GM18870 (cell line): ENCODE data around the gene RAF1.
A peak's percentile ranks its signal among the peaks of the same experiment; 100 is the strongest.
"Not testable (repeated sequence)": the region's sequence is repeated elsewhere in the genome, so short reads cannot be mapped to it uniquely, and the experiment has no call there.

ENCODE experiments used
- ATAC-seq: cut with Tn5 transposase; IDR thresholded peaks from one replicate; pipeline ENCODE4 v1.9.1; 2021; ENCODE audit warnings: moderate library complexity; ENCODE audit not compliant: unreplicated experiment

RAF1 gene

GRCh38 chr3:12663936-12664908, at the start of gene RAF1:
RAF1 (minus strand) TSS chr3:12664117; CDS start chr3:12618721, 45,396 bp downstream.
- ATAC-seq: peak; percentile 76

- ATAC-seq: no peak
Measured at GRCh38 chr3:12710062-12710461, 46.1 kb upstream of the RAF1 start.

GRCh38 chr3:12709334-12709733, 45.4 kb upstream of the RAF1 start:
- ATAC-seq: no peak

GRCh38 chr3:12708584-12709192, 44.8 kb upstream of the RAF1 start:
- ATAC-seq: no peak

GRCh38 chr3:12707449-12707848, 43.5 kb upstream of the RAF1 start:
- no peak for ATAC-seq

GRCh38 chr3:12706504-12707253, 42.8 kb upstream of the RAF1 start:
- ATAC-seq: peak; percentile 81

GRCh38 chr3:12705981-12706380, 42.1 kb upstream of the RAF1 start:
- no peak for ATAC-seq

GRCh38 chr3:12705374-12705926, 41.5 kb upstream of the RAF1 start:
- ATAC-seq: no peak

- no peak for ATAC-seq
Measured at GRCh38 chr3:12702501-12702900, 38.6 kb upstream of the RAF1 start.

GRCh38 chr3:12701601-12702000, 37.7 kb upstream of the RAF1 start:
- ATAC-seq: not testable (repeated sequence)

- no peak for ATAC-seq
Measured at GRCh38 chr3:12700800-12701199, 36.9 kb upstream of the RAF1 start.

- no peak for ATAC-seq
Measured at GRCh38 chr3:12695916-12696315, 32.0 kb upstream of the RAF1 start.

GRCh38 chr3:12695112-12695511, 31.2 kb upstream of the RAF1 start:
- no peak for ATAC-seq

- no peak for ATAC-seq
Measured at GRCh38 chr3:12692444-12692843, 28.5 kb upstream of the RAF1 start.

GRCh38 chr3:12689997-12690711, 26.2 kb upstream of the RAF1 start:
- ATAC-seq: no peak

GRCh38 chr3:12687948-12688347, 24.0 kb upstream of the RAF1 start:
- ATAC-seq: no peak

- ATAC-seq: no peak
Measured at GRCh38 chr3:12686096-12686495, 22.2 kb upstream of the RAF1 start.

- no peak for ATAC-seq
Measured at GRCh38 chr3:12681943-12682390, 18.1 kb upstream of the RAF1 start.

- no peak for ATAC-seq
Measured at GRCh38 chr3:12681089-12681942, 17.4 kb upstream of the RAF1 start.
